Tongue (tissue), 2 donors: ENCODE data around the gene PATE1. TPM values are rescaled to one million over a fixed set of nuclear protein-coding genes. Genes with fewer than 3 reads are reported as not detected.
"Not testable (repeated sequence)": the region's sequence is repeated elsewhere in the genome, so short reads cannot be mapped to it uniquely, and the experiment has no call there.

ENCODE experiments used
- DNase-seq: peaks from one replicate; pipeline ENCODE4 v3.0.0-alpha.2; 2015
- total RNA-seq: library from RNA; depleted of rRNA; stranded (reverse); fragments of >200 nt; gene quantifications from one replicate; pipeline ENCODE4 v1.2.3, GENCODE V29; 2014

The PATE1 gene
- not detected for total RNA-seq

- no peak for DNase-seq
These were observed at the start of gene PATE1 for GRCh38 chr11:125745979-125746378. PATE1 (plus strand) TSS chr11:125746279; CDS start chr11:125746305, 26 bp downstream.

GRCh38 chr11:125701018-125701610, 45.0 kb upstream of the PATE1 start:
- DNase-seq: no peak

GRCh38 chr11:125701858-125702621, 44.0 kb upstream of the PATE1 start:
- no peak for DNase-seq

GRCh38 chr11:125704686-125705085, 41.4 kb upstream of the PATE1 start:
- not testable (repeated sequence) for DNase-seq

GRCh38 chr11:125720781-125721180, 25.3 kb upstream of the PATE1 start:
- DNase-seq: no peak

- no peak for DNase-seq
These were observed 22.0 kb upstream of the PATE1 start for GRCh38 chr11:125724125-125724524.

- DNase-seq: no peak
These were observed 17.1 kb upstream of the PATE1 start for GRCh38 chr11:125728969-125729368.

GRCh38 chr11:125740617-125741016, 5.5 kb upstream of the PATE1 start:
- DNase-seq: no peak

- no peak for DNase-seq
These were observed 2.4 kb upstream of the PATE1 start for GRCh38 chr11:125743681-125744080.

GRCh38 chr11:125750629-125751028, 4.5 kb downstream of the PATE1 start:
- DNase-seq: no peak

GRCh38 chr11:125756050-125756449, 10.0 kb downstream of the PATE1 start:
- DNase-seq: no peak

GRCh38 chr11:125762445-125762844, 16.4 kb downstream of the PATE1 start:
- no peak for DNase-seq

GRCh38 chr11:125763483-125763882, 17.4 kb downstream of the PATE1 start:
- no peak for DNase-seq

- DNase-seq: no peak
These were observed 20.2 kb downstream of the PATE1 start for GRCh38 chr11:125766251-125766650.

GRCh38 chr11:125768336-125769046, 22.4 kb downstream of the PATE1 start:
- DNase-seq: no peak

- no peak for DNase-seq
These were observed 24.5 kb downstream of the PATE1 start for GRCh38 chr11:125770583-125770982.

GRCh38 chr11:125772834-125773505, 26.9 kb downstream of the PATE1 start:
- no peak for DNase-seq

- DNase-seq: no peak
These were observed 27.4 kb downstream of the PATE1 start for GRCh38 chr11:125773516-125773915.

GRCh38 chr11:125777309-125777708, 31.2 kb downstream of the PATE1 start:
- no peak for DNase-seq

GRCh38 chr11:125778728-125779127, 32.6 kb downstream of the PATE1 start, which contains the start of gene PATE2:
PATE2 (minus strand) TSS chr11:125778828; CDS start chr11:125778773, 55 bp downstream.
- no peak for DNase-seq

GRCh38 chr11:125784678-125785077, 38.6 kb downstream of the PATE1 start:
- no peak for DNase-seq

- no peak for DNase-seq
These were observed 41.7 kb downstream of the PATE1 start, which contains the start of gene PATE3 for GRCh38 chr11:125787827-125788226. PATE3 (plus strand) TSS chr11:125788127; CDS start chr11:125788152, 25 bp downstream.
